Progenitor cell of endocrine pancreas (in vitro differentiated cells): ENCODE measurements around the gene ETNPPL. TPM values are rescaled to one million over a fixed set of nuclear protein-coding genes. Genes with fewer than 3 reads are reported as not detected.

Experiments
- DNase-seq: peaks from one replicate; pipeline ENCODE4 v3.0.0; 2021; ENCODE audit warnings: low spot score; ENCODE audit not compliant: unreplicated experiment
- H3K27ac Mint-ChIP-seq: 2 replicates; pipeline ENCODE4 v1.8.0; 2021; ENCODE audit warnings: mild to moderate bottlenecking, moderate library complexity, mixed read lengths
- H3K27me3 Mint-ChIP-seq: 2 replicates; pipeline ENCODE4 v1.8.0; 2021; ENCODE audit warnings: mixed read lengths
- H3K36me3 Mint-ChIP-seq: 2 replicates; pipeline ENCODE4 v1.8.0; 2022; ENCODE audit warnings: mixed read lengths; ENCODE audit not compliant: insufficient read depth
- H3K4me1 Mint-ChIP-seq: 2 replicates; pipeline ENCODE4 v1.8.0; 2021; ENCODE audit warnings: low read depth, mixed read lengths
- H3K4me3 Mint-ChIP-seq: 2 replicates; pipeline ENCODE4 v1.8.0; 2021; ENCODE audit warnings: low read depth, mild to moderate bottlenecking, moderate library complexity, mixed read lengths
- H3K9me3 Mint-ChIP-seq: 2 replicates; pipeline ENCODE4 v1.8.0; 2021; ENCODE audit warnings: low read depth, mixed read lengths
- long read RNA-seq: library from polyadenylated mRNA; unstranded; transcript quantifications from one replicate; pipeline ENCODE4 v2.0.0, GENCODE V29; 2020
- total RNA-seq: library from RNA; stranded (reverse); gene quantifications from 2 replicates; pipeline ENCODE4 v1.2.1, GENCODE V29; 2021
- TF ChIP-seq, protein P1 (sequence below): fragments of 200-600 bp; sonication (generic); IDR thresholded peaks from one replicate; pipeline ENCODE4 v1.5.0; 2021; ENCODE audit warnings: antibody characterized with exemption, mild to moderate bottlenecking; ENCODE audit not compliant: unreplicated experiment

ETNPPL gene
- 0.22 and 1.1 TPM in 2 replicates for total RNA-seq
- long read RNA-seq, partial matches to known transcripts, result 0 of 2 reads
- long read RNA-seq, other reads (novel, unspliced or antisense), result 2 of 2 reads

- Mint-ChIP-seq H3K27me3 (peaks cover 21% of the 10 kb centered on the region), H3K9me3 (no peaks in the 10 kb centered on the region), H3K36me3 (no peaks in the 10 kb centered on the region), H3K27ac (no peak within 1 kb of the TSS), H3K4me1 (peaks cover 6% of the 10 kb centered on the region), H3K4me3 (peak within 1 kb of the TSS; percentile 85)
- TF ChIP-seq, protein P1, sequence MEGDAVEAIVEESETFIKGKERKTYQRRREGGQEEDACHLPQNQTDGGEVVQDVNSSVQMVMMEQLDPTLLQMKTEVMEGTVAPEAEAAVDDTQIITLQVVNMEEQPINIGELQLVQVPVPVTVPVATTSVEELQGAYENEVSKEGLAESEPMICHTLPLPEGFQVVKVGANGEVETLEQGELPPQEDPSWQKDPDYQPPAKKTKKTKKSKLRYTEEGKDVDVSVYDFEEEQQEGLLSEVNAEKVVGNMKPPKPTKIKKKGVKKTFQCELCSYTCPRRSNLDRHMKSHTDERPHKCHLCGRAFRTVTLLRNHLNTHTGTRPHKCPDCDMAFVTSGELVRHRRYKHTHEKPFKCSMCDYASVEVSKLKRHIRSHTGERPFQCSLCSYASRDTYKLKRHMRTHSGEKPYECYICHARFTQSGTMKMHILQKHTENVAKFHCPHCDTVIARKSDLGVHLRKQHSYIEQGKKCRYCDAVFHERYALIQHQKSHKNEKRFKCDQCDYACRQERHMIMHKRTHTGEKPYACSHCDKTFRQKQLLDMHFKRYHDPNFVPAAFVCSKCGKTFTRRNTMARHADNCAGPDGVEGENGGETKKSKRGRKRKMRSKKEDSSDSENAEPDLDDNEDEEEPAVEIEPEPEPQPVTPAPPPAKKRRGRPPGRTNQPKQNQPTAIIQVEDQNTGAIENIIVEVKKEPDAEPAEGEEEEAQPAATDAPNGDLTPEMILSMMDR, result peak; percentile 30
- peak; percentile 49 for DNase-seq
These were observed at the start of gene ETNPPL for GRCh38 chr4:108762559-108763225. TSS of gene ETNPPL (minus strand) at chr4:108763053. CDS start at chr4:108762898, 155 bp downstream.

- H3K27me3 Mint-ChIP-seq, result no peaks in the 10 kb centered on the region
- no peak overlapping the region for H3K27ac Mint-ChIP-seq
- TF ChIP-seq, protein P1, result no peak
- no peaks in the 10 kb centered on the region for H3K36me3 Mint-ChIP-seq
- no peak overlapping the region for H3K4me3 Mint-ChIP-seq
- no peak for DNase-seq
- peaks cover 3% of the 10 kb centered on the region for H3K4me1 Mint-ChIP-seq
- H3K9me3 Mint-ChIP-seq, result no peaks in the 10 kb centered on the region
These were observed 48.6 kb upstream of the ETNPPL start for GRCh38 chr4:108811486-108811885.

GRCh38 chr4:108810087-108810486 is 47.2 kb upstream of the ETNPPL start:
- TF ChIP-seq, protein P1, result no peak
- Mint-ChIP-seq H3K9me3 (no peaks in the 10 kb centered on the region), H3K4me3 (no peak overlapping the region), H3K4me1 (peaks cover 2% of the 10 kb centered on the region), H3K27me3 (no peaks in the 10 kb centered on the region), H3K36me3 (no peaks in the 10 kb centered on the region), H3K27ac (no peak overlapping the region)
- no peak for DNase-seq

GRCh38 chr4:108804648-108805273 is 41.9 kb upstream of the ETNPPL start:
- Mint-ChIP-seq H3K36me3 (no peaks in the 10 kb centered on the region), H3K4me3 (no peak overlapping the region), H3K27ac (no peak overlapping the region), H3K27me3 (no peaks in the 10 kb centered on the region), H3K9me3 (no peaks in the 10 kb centered on the region), H3K4me1 (peaks cover 2% of the 10 kb centered on the region)
- TF ChIP-seq, protein P1, result no peak
- no peak for DNase-seq

GRCh38 chr4:108799306-108799705 is 36.5 kb upstream of the ETNPPL start:
- H3K4me3 Mint-ChIP-seq, result no peak overlapping the region
- DNase-seq, result no peak
- no peaks in the 10 kb centered on the region for H3K36me3 Mint-ChIP-seq
- H3K9me3 Mint-ChIP-seq, result no peaks in the 10 kb centered on the region
- no peaks in the 10 kb centered on the region for H3K27me3 Mint-ChIP-seq
- peaks cover 2% of the 10 kb centered on the region for H3K4me1 Mint-ChIP-seq
- no peak overlapping the region for H3K27ac Mint-ChIP-seq
- TF ChIP-seq, protein P1, result no peak
